ENCODE results near the gene CFAP69.
"Not testable (repeated sequence)": the region's sequence is repeated elsewhere in the genome, so short reads cannot be mapped to it uniquely, and the experiment has no call there.

The CFAP69 gene

GRCh38 chr7:90345595-90346335, 100.8 kb downstream of the CFAP69 start:
- DNase-seq (ENCODE audit: low read depth in 2 of 2) = no peak

DNA sequence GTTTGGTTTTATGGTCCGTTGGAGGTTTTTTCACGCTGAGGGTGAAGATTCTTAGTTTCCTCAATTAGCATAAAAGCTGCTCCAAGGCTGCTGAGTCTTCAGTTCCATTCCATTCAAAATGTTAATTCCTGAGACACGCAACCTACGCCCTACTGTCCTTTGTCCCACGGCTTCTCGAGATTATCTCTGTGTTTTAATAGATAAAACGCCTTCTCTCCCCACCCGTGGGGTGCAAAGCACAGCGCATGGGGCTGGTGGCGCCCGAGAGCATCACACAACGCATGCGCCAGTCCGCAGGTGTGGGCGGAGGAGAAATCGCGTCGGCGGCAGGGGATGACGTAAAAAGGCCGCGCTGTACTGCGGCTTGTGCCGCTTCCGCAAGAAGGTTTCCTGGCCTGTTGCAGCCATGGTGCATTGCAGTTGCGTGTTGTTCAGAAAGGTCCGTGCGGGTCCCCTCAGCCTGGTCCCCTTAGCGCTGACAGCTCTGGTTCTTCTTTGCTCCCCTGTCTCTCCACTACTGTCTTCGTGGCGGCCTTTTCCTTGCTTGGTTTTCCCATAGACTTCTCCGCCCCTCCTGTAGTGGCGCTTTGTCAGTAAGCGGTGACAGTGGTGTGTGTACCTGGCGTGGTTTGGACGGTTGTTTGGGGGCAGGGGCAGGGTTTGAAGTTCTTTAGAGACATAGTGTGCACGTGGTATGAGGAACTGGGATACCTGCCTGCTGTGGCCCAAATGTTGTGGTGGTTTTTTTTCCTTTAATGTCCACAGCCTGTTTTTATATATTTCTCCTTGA, 101.6 kb downstream of the CFAP69 start, which contains the start of gene GTPBP10:
Gene GTPBP10 (plus strand): TSS at position 381 of the 790 bp plus-strand sequence. CDS start 26 bp downstream, at position 407.
- peak; percentile 90 to 92 for DNase-seq (ENCODE audit: low read depth in 2 of 2)

DNA sequence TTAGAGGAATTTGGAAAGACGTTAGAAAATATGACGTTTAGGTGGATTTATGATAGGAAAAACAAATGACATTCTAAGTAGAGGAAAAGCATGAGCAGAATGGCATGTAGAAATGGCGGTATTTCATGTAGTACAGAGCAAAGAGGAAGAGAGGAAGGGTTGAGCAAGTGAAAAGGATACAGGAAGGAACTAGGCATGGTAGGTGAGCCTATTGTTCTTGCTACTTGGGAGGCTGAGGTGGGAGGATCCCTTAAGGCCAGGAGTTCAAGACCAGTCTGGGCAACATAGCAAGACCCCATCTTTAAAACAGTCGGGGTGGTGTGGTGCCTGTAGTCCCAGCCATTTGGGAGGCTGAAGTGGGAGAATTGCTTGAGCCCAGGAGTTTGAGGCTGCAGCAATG, 102.8 kb downstream of the CFAP69 start:
- DNase-seq (ENCODE audit: low read depth in 2 of 2) = no peak

DNA sequence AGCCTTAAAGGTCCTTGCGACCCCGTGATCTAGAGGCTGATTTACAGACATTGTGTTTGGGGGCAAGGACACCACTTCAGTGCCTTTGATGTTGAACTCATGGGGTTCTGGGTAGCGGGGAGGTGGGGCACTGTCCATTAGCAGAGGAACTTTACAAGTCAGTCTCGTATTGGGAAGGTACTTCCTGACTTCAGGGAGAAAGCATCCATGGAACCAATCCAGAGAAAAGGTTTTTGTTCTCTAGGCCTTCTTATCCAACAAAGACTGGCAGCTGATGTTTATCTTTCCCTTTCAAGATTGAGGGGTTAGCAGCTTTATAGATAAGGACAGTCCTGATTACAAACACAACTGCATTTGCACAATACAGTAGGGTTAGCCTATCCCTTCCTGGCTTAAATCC, 104.3 kb downstream of the CFAP69 start:
- DNase-seq (ENCODE audit: low read depth in 2 of 2) = no peak

DNA sequence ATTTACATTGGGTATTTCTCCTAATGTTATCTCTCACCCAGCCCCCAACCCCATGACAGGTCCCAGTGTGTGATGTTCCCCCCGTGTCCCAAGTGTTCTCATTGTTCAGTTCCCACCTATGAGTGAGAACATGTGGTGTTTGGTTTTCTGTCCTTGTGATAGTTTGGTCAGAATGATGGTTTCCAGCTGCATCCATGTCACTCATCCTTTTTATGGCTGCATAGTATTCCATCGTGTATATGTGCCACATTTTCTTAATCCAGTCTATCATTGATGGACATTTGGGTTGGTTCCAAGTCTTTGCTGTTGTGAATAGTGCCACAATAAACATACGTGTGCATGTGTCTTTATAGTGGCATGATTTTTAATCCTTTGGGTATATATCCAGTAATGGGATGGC, 105.1 kb downstream of the CFAP69 start:
- DNase-seq (ENCODE audit: low read depth in 2 of 2) = not testable (repeated sequence)

- DNase-seq (ENCODE audit: low read depth in 2 of 2) = no peak
These were observed 107.0 kb downstream of the CFAP69 start for GRCh38 chr7:90351987-90352386.
